Endothelial cell of umbilical vein (primary cell): ENCODE data around the gene HTRA3. TPM values are rescaled to one million over a fixed set of nuclear protein-coding genes. Genes with fewer than 3 reads are reported as not detected.

ENCODE experiments used
- BruUV-seq: library from RNA; stranded (reverse); fragments of 400-500 nt; replicated peaks from 2 replicates; lab custom pipeline; 2021; lab: Mats Ljungman, UMichigan
- CTCF ChIA-PET: fragments of 300-600, 350-600 bp; sonication (Branson Sonifier 250); formaldehyde crosslinking; loops from one replicate; lab custom pipeline; 2021; ENCODE audit warnings: antibody characterized with exemption, inconsistent platforms; lab: Charles Lee
- POLR2A ChIA-PET: fragments of 300-600, 350-600 bp; sonication (Branson Sonifier 250); formaldehyde crosslinking; loops from one replicate; lab custom pipeline; 2021; ENCODE audit warnings: antibody characterized with exemption, inconsistent platforms; lab: Charles Lee
- DNase-seq: peaks from one replicate; pipeline ENCODE4 v3.0.0-alpha.2; 2011; ENCODE audit warnings: low read depth, low spot score
- FAIRE-seq: peaks from 2 replicates; lab custom pipeline; 2011; peaks lifted over from hg19 to GRCh38; lab: Jason Lieb, UNC
- H2AFZ ChIP-seq: 2 replicates; pipeline ENCODE4 v1.6.0; 2012; ENCODE audit warnings: low read depth, low read length, control low read depth, inconsistent platforms
- H3K27ac ChIP-seq: 2 replicates; pipeline ENCODE4 v1.5.1; 2011; ENCODE audit warnings: low read depth, mild to moderate bottlenecking, control low read depth, low read length, moderate library complexity; ENCODE audit not compliant: insufficient read depth
- H3K27me3 ChIP-seq, 2 experiments: 2 replicates each; pipeline versions ENCODE4 v1.6.0 to v1.6.1; 2011; ENCODE audit warnings: low read length in 2 of 2, mixed read lengths in 1 of 2; ENCODE audit not compliant: control insufficient read depth in 2 of 2, insufficient read depth in 2 of 2
- H3K36me3 ChIP-seq, 2 experiments: 2 replicates in 1 of 2; 3 replicates in 1 of 2; pipeline ENCODE4 v1.5.1; 2011; ENCODE audit warnings: low read length in 2 of 2, mild to moderate bottlenecking in 1 of 2, moderate library complexity in 1 of 2; ENCODE audit not compliant: control insufficient read depth in 2 of 2, insufficient read depth in 2 of 2; ENCODE audit errors: extremely low read depth in 1 of 2
- H3K4me1 ChIP-seq: 3 replicates; pipeline ENCODE4 v1.5.1; 2011; ENCODE audit warnings: mild to moderate bottlenecking, low read length; ENCODE audit not compliant: control insufficient read depth, insufficient read depth; ENCODE audit errors: extremely low read depth
- H3K4me2 ChIP-seq: 2 replicates; pipeline ENCODE4 v1.6.1; 2011; ENCODE audit warnings: low read length, control low read depth, mixed read lengths; ENCODE audit not compliant: insufficient read depth
- H3K4me3 ChIP-seq, 3 experiments: fragments of 200-600 bp in 1 of 3; sonication (generic), shearing (Covaris generic) in 1 of 3; replicated peaks in 1 of 3; 2 replicates each; pipeline ENCODE4 v1.5.1; 2011 to 2016; ENCODE audit warnings: control low read depth in 3 of 3, low read length in 3 of 3, mild to moderate bottlenecking in 2 of 3, inconsistent platforms in 1 of 3, low read depth in 1 of 3, moderate library complexity in 1 of 3; ENCODE audit not compliant: insufficient read depth in 1 of 3
- H3K79me2 ChIP-seq: 2 replicates; pipeline ENCODE4 v1.6.0; 2012; ENCODE audit warnings: low read length, inconsistent platforms; ENCODE audit not compliant: control insufficient read depth, insufficient read depth
- H3K9ac ChIP-seq: replicated peaks from 2 replicates; pipeline ENCODE3; 2011; ENCODE audit warnings: low read length, control low read depth; ENCODE audit not compliant: insufficient read depth; ENCODE audit errors: extremely low read depth
- H3K9me1 ChIP-seq: replicated peaks from 3 replicates; pipeline ENCODE4 v1.6.0; 2011; ENCODE audit warnings: mild to moderate bottlenecking, low read length; ENCODE audit not compliant: control insufficient read depth, insufficient read depth; ENCODE audit errors: extremely low read depth
- H3K9me3 ChIP-seq: replicated peaks from 2 replicates; pipeline ENCODE4 v1.5.1; 2012; ENCODE audit warnings: low read length, inconsistent platforms; ENCODE audit not compliant: control insufficient read depth, insufficient read depth
- H4K20me1 ChIP-seq: replicated peaks from 2 replicates; pipeline ENCODE3; 2011; ENCODE audit warnings: mild to moderate bottlenecking, low read length; ENCODE audit not compliant: control insufficient read depth, insufficient read depth; ENCODE audit errors: extremely low read depth
- EZH2 ChIP-seq: IDR thresholded peaks from 2 replicates; pipeline ENCODE4 v1.6.1; 2012; ENCODE audit warnings: borderline replicate concordance, low read depth, mild to moderate bottlenecking, moderate library complexity, low read length, inconsistent platforms; ENCODE audit not compliant: severe bottlenecking
- FOS ChIP-seq: IDR thresholded peaks from 2 replicates; pipeline ENCODE4 v1.6.1; 2011; ENCODE audit warnings: mild to moderate bottlenecking, low read length, moderate library complexity, borderline replicate concordance; ENCODE audit not compliant: insufficient read depth
- GATA2 ChIP-seq: IDR thresholded peaks from 2 replicates; pipeline ENCODE4 v1.7.0; 2011; ENCODE audit warnings: low read depth, mild to moderate bottlenecking, moderate library complexity, mixed read lengths, low read length; ENCODE audit not compliant: insufficient read length, insufficient read depth
- JUN ChIP-seq: IDR thresholded peaks from 2 replicates; pipeline ENCODE4 v1.6.1; 2011; ENCODE audit warnings: borderline replicate concordance, low read depth; ENCODE audit not compliant: insufficient read length, insufficient read depth
- MYC ChIP-seq: IDR thresholded peaks from one replicate; pipeline ENCODE4 v1.6.1; 2011; ENCODE audit warnings: mild to moderate bottlenecking, low read depth, low read length
- POLR2A ChIP-seq: IDR thresholded peaks from 2 replicates; pipeline ENCODE4 v1.6.1; 2012; ENCODE audit warnings: low read depth, mild to moderate bottlenecking, control low read depth, low read length
- POLR2AphosphoS5 ChIP-seq: IDR thresholded peaks from 2 replicates; pipeline ENCODE4 v1.6.1; 2012; ENCODE audit warnings: low read depth, mild to moderate bottlenecking, control low read depth, low read length, moderate library complexity; ENCODE audit not compliant: insufficient read depth
- dilution Hi-C: fragments of 300-500 bp; cut with MboI; formaldehyde crosslinking; loops from one replicate; pipeline ENCODE4 v1.15.0; 2019; ENCODE audit warnings: low sequenced_read_pairs; ENCODE audit not compliant: extremely low pct_ligation_motif_present
- intact Hi-C: fragments of 100-400 bp; cut with micrococcal nuclease; formaldehyde crosslinking; loops from one replicate; pipeline ENCODE4 v1.10.0; 2022
- polyA plus RNA-seq, 4 experiments: library from polyadenylated mRNA; depleted of rRNA in 3 of 4; stranded (reverse) in 3 of 4; unstranded in 1 of 4; fragments of >200 nt; gene quantifications; 2 replicates each; pipeline versions ENCODE4 v1.2.1 to v1.2.3, GENCODE V29; 2011 to 2012; ENCODE audit warnings: missing spikeins in 1 of 4
- total RNA-seq: library from RNA; stranded (reverse); gene quantifications from 2 replicates; pipeline ENCODE4 v1.2.3, GENCODE V29; 2021
- TF ChIP-seq, protein P1 (sequence below), 2 donors: IDR thresholded peaks; 1 replicate in 1 of 2; 2 replicates in 1 of 2; pipeline ENCODE4 v1.5.1; 2011; ENCODE audit warnings: low read length in 2 of 2, mild to moderate bottlenecking in 2 of 2, moderate library complexity in 2 of 2, control low read depth in 1 of 2, inconsistent platforms in 1 of 2, low read depth in 1 of 2; ENCODE audit not compliant: insufficient read depth in 1 of 2; ENCODE audit errors: extremely low read depth in 1 of 2
- TF ChIP-seq, protein P2 (sequence below): IDR thresholded peaks from 2 replicates; pipeline ENCODE4 v1.6.1; 2011; ENCODE audit not compliant: insufficient read depth, insufficient read length

Gene HTRA3
- total and polyA plus RNA-seq, 2 donors (not counting 3 experiments of a cell fraction or from before 2014, with no cell fraction given): 9.0 to 12.0 TPM

DNA sequence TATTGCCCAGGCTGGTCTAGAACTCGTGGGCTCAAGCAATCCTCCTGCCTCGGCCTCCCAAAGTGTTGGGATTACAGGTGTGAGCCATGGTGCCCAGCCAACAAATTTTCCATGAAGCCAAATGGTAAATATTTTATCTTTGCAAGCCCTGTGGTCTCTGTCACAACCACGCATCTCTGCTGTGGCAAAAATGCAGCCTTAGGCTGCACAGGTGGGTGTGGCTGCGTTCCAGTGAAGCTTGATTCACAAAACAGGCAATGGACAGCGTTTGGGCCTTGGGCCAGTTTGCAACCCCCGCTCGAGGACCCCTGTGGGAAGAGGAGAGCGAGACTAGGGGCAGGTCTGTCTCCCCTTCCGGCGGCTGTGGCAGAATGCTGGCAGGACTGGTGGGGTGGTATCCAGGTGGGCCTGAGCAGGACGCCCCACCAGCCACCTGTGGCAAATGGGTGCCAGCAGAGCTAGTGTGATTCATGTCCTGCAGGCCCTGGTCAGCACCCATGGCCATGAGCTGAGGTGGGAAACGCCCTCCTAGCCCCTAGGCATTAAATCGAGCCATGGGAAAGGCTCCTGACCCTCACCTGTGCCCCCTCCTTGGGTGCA is 19.7 kb downstream of the HTRA3 start:
- intact Hi-C loops: no loop called here
- Histone ChIP-seq H3K27ac (no peak overlapping the region), H3K4me2 (no peak overlapping the region), H3K9me3 (no peaks in the 10 kb centered on the region), H4K20me1 (no peaks in the 10 kb centered on the region), H3K9ac (no peak overlapping the region), H3K4me1 (no peaks in the 10 kb centered on the region), H3K36me3 (no peaks in the 10 kb centered on the region), H2AFZ (no peak overlapping the region), H3K9me1 (no peaks in the 10 kb centered on the region), H3K4me3 (no peak overlapping the region), H3K79me2 (no peaks in the 10 kb centered on the region), H3K27me3 (no peaks in the 10 kb centered on the region)
- ChIA-PET POLR2A (no interaction called here), CTCF (no interaction called here)
- no peak for DNase-seq
- no peak for FAIRE-seq
- no peak for TF ChIP-seq GATA2
- TF ChIP-seq, protein P1, sequence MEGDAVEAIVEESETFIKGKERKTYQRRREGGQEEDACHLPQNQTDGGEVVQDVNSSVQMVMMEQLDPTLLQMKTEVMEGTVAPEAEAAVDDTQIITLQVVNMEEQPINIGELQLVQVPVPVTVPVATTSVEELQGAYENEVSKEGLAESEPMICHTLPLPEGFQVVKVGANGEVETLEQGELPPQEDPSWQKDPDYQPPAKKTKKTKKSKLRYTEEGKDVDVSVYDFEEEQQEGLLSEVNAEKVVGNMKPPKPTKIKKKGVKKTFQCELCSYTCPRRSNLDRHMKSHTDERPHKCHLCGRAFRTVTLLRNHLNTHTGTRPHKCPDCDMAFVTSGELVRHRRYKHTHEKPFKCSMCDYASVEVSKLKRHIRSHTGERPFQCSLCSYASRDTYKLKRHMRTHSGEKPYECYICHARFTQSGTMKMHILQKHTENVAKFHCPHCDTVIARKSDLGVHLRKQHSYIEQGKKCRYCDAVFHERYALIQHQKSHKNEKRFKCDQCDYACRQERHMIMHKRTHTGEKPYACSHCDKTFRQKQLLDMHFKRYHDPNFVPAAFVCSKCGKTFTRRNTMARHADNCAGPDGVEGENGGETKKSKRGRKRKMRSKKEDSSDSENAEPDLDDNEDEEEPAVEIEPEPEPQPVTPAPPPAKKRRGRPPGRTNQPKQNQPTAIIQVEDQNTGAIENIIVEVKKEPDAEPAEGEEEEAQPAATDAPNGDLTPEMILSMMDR (IDR thresholded peaks at IDR 0.05; ENCODE audit: extremely low read depth in 1 of 2, insufficient read depth in 1 of 2, low read depth in 1 of 2, low read length in 2 of 2): no peak
- no peak for TF ChIP-seq EZH2
- no peak for TF ChIP-seq POLR2AphosphoS5
- no peak for TF ChIP-seq POLR2A
- no peak for TF ChIP-seq MYC
- TF ChIP-seq FOS: no peak
- TF ChIP-seq JUN: no peak
- TF ChIP-seq, protein P2, sequence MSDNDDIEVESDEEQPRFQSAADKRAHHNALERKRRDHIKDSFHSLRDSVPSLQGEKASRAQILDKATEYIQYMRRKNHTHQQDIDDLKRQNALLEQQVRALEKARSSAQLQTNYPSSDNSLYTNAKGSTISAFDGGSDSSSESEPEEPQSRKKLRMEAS: no peak
- BruUV-seq: no TSS peak
- dilution Hi-C loops: no loop called here
